IPS DF 6.9 (cell line): Measurements from ENCODE around the gene NKD2.

Experiments used
- DNase-seq: peaks from one replicate; pipeline ENCODE4 v3.0.0-alpha.2; 2013; ENCODE audit warnings: low read depth, low spot score
- H3K27ac ChIP-seq: one replicate; pipeline ENCODE4 v1.5.1; 2013; ENCODE audit warnings: low read length, control low read depth
- H3K27me3 ChIP-seq: 2 replicates; pipeline ENCODE4 v1.6.1; 2013; ENCODE audit warnings: mild to moderate bottlenecking, low read length; ENCODE audit not compliant: control insufficient read depth, insufficient read depth
- H3K36me3 ChIP-seq: 2 replicates; pipeline ENCODE4 v1.6.1; 2013; ENCODE audit warnings: low read length; ENCODE audit not compliant: control insufficient read depth, insufficient read depth
- H3K4me1 ChIP-seq: 2 replicates; pipeline ENCODE4 v1.6.1; 2013; ENCODE audit warnings: low read length; ENCODE audit not compliant: control insufficient read depth, insufficient read depth
- H3K4me3 ChIP-seq: 2 replicates; pipeline ENCODE4 v1.5.1; 2013; ENCODE audit warnings: mild to moderate bottlenecking, low read length
- H3K9me3 ChIP-seq: 2 replicates; pipeline ENCODE4 v1.6.1; 2013; ENCODE audit warnings: low read length, inconsistent platforms; ENCODE audit not compliant: control insufficient read depth, insufficient read depth
- WGBS: extraction: QIAGEN DNeasy Blood & Tissue Kit; methylation state at CpG from one replicate; pipeline ENCODE4 v1.1.7; 2013; ENCODE audit warnings: mixed read lengths, missing lambda C conversion rate; ENCODE audit not compliant: insufficient read length, insufficient coverage; 5-methylcytosine and 5-hydroxymethylcytosine counted together

The NKD2 gene

GRCh38 chr5:1012900-1013237 lies 4.3 kb downstream of the NKD2 start:
- Histone ChIP-seq H3K27ac (no peak overlapping the region), H3K4me1 (no peaks in the 10 kb centered on the region), H3K36me3 (no peaks in the 10 kb centered on the region; the same call in 1 of the 2 replicates), H3K27me3 (peaks cover 11% of the 10 kb centered on the region; the same call in 1 of the 2 replicates), H3K4me3 (no peak overlapping the region), H3K9me3 (no peaks in the 10 kb centered on the region)
- DNase-seq, result no peak
- WGBS, result no CpG with 5 or more reads among the region's 7 CpGs

- no CpG with 5 or more reads among the region's 19 CpGs for WGBS
- Histone ChIP-seq H3K36me3 (no peaks in the 10 kb centered on the region; the same call in 1 of the 2 replicates), H3K4me3 (no peak overlapping the region), H3K27me3 (peaks cover 9% of the 10 kb centered on the region; the same call in 1 of the 2 replicates), H3K4me1 (no peaks in the 10 kb centered on the region), H3K9me3 (no peaks in the 10 kb centered on the region), H3K27ac (no peak overlapping the region)
- DNase-seq, result no peak
These were observed 4.8 kb downstream of the NKD2 start for GRCh38 chr5:1013238-1013947.

- WGBS, result no CpG with 5 or more reads among the region's 3 CpGs
- no peak for DNase-seq
- Histone ChIP-seq H3K4me3 (no peak overlapping the region), H3K4me1 (no peaks in the 10 kb centered on the region), H3K27me3 (peaks cover 9% of the 10 kb centered on the region; the same call in 1 of the 2 replicates), H3K9me3 (no peaks in the 10 kb centered on the region), H3K36me3 (no peaks in the 10 kb centered on the region; the same call in 1 of the 2 replicates), H3K27ac (no peak overlapping the region)
These were observed 5.3 kb downstream of the NKD2 start for GRCh38 chr5:1013948-1014301.

- Histone ChIP-seq H3K9me3 (no peaks in the 10 kb centered on the region), H3K36me3 (no peaks in the 10 kb centered on the region; the same call in 1 of the 2 replicates), H3K27ac (no peak overlapping the region), H3K4me3 (no peak overlapping the region), H3K4me1 (no peaks in the 10 kb centered on the region), H3K27me3 (peaks cover 7% of the 10 kb centered on the region; the same call in 1 of the 2 replicates)
- WGBS, result no CpG with 5 or more reads among the region's 14 CpGs
- DNase-seq, result no peak
These were observed 5.7 kb downstream of the NKD2 start for GRCh38 chr5:1014346-1014745.

- Histone ChIP-seq H3K27ac (no peak overlapping the region), H3K36me3 (no peaks in the 10 kb centered on the region; the same call in 1 of the 2 replicates), H3K4me1 (no peaks in the 10 kb centered on the region), H3K9me3 (no peaks in the 10 kb centered on the region), H3K27me3 (peaks cover 3% of the 10 kb centered on the region; the same call in 1 of the 2 replicates), H3K4me3 (no peak overlapping the region)
- no peak for DNase-seq
- WGBS, result no CpG with 5 or more reads among the region's 17 CpGs
These were observed 6.2 kb downstream of the NKD2 start for GRCh38 chr5:1014781-1015221.

- H3K27ac ChIP-seq, result no peak overlapping the region
- no CpG with 5 or more reads among the region's 10 CpGs for WGBS
- no peaks in the 10 kb centered on the region for H3K4me1 ChIP-seq
- no peak overlapping the region for H3K4me3 ChIP-seq
- H3K9me3 ChIP-seq, result no peaks in the 10 kb centered on the region
- no peaks in the 10 kb centered on the region for H3K27me3 ChIP-seq
- no peaks in the 10 kb centered on the region; the same call in 1 of the 2 replicates for H3K36me3 ChIP-seq
- no peak for DNase-seq
These were observed 6.9 kb downstream of the NKD2 start for GRCh38 chr5:1015507-1015906.

- Histone ChIP-seq H3K27me3 (no peaks in the 10 kb centered on the region), H3K9me3 (no peaks in the 10 kb centered on the region), H3K36me3 (no peaks in the 10 kb centered on the region; the same call in 1 of the 2 replicates), H3K4me1 (no peaks in the 10 kb centered on the region), H3K4me3 (no peak overlapping the region), H3K27ac (no peak overlapping the region)
- no peak for DNase-seq
- WGBS, result no CpG with 5 or more reads among the region's 19 CpGs
These were observed 7.4 kb downstream of the NKD2 start for GRCh38 chr5:1016036-1016435.

- H3K27ac ChIP-seq, result no peak overlapping the region
- no peaks in the 10 kb centered on the region; the same call in 1 of the 2 replicates for H3K36me3 ChIP-seq
- H3K27me3 ChIP-seq, result no peaks in the 10 kb centered on the region
- WGBS, result no CpG with 5 or more reads among the region's 16 CpGs
- H3K4me1 ChIP-seq, result no peaks in the 10 kb centered on the region
- DNase-seq, result no peak
- H3K9me3 ChIP-seq, result no peaks in the 10 kb centered on the region
- no peak overlapping the region for H3K4me3 ChIP-seq
These were observed 7.9 kb downstream of the NKD2 start for GRCh38 chr5:1016476-1016875.

- H3K9me3 ChIP-seq, result no peaks in the 10 kb centered on the region
- no peaks in the 10 kb centered on the region for H3K27me3 ChIP-seq
- no peak overlapping the region for H3K27ac ChIP-seq
- WGBS, result no CpG with 5 or more reads among the region's 12 CpGs
- H3K4me1 ChIP-seq, result no peaks in the 10 kb centered on the region; the same call in 1 of the 2 replicates
- DNase-seq, result no peak
- no peak overlapping the region for H3K4me3 ChIP-seq
- H3K36me3 ChIP-seq, result no peaks in the 10 kb centered on the region; the same call in 1 of the 2 replicates
These were observed 8.5 kb downstream of the NKD2 start for GRCh38 chr5:1017056-1017455.

- H3K27me3 ChIP-seq, result no peaks in the 10 kb centered on the region
- H3K36me3 ChIP-seq, result no peaks in the 10 kb centered on the region; the same call in 1 of the 2 replicates
- no peak overlapping the region for H3K27ac ChIP-seq
- H3K4me1 ChIP-seq, result no peaks in the 10 kb centered on the region; the same call in 1 of the 2 replicates
- DNase-seq, result no peak
- no peaks in the 10 kb centered on the region for H3K9me3 ChIP-seq
- no peak overlapping the region for H3K4me3 ChIP-seq
- no CpG with 5 or more reads among the region's 19 CpGs for WGBS
These were observed 9.3 kb downstream of the NKD2 start for GRCh38 chr5:1017691-1018455.
